ENCODE results near the gene MLXIPL.

Gene MLXIPL, protein sequence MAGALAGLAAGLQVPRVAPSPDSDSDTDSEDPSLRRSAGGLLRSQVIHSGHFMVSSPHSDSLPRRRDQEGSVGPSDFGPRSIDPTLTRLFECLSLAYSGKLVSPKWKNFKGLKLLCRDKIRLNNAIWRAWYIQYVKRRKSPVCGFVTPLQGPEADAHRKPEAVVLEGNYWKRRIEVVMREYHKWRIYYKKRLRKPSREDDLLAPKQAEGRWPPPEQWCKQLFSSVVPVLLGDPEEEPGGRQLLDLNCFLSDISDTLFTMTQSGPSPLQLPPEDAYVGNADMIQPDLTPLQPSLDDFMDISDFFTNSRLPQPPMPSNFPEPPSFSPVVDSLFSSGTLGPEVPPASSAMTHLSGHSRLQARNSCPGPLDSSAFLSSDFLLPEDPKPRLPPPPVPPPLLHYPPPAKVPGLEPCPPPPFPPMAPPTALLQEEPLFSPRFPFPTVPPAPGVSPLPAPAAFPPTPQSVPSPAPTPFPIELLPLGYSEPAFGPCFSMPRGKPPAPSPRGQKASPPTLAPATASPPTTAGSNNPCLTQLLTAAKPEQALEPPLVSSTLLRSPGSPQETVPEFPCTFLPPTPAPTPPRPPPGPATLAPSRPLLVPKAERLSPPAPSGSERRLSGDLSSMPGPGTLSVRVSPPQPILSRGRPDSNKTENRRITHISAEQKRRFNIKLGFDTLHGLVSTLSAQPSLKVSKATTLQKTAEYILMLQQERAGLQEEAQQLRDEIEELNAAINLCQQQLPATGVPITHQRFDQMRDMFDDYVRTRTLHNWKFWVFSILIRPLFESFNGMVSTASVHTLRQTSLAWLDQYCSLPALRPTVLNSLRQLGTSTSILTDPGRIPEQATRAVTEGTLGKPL

DNA sequence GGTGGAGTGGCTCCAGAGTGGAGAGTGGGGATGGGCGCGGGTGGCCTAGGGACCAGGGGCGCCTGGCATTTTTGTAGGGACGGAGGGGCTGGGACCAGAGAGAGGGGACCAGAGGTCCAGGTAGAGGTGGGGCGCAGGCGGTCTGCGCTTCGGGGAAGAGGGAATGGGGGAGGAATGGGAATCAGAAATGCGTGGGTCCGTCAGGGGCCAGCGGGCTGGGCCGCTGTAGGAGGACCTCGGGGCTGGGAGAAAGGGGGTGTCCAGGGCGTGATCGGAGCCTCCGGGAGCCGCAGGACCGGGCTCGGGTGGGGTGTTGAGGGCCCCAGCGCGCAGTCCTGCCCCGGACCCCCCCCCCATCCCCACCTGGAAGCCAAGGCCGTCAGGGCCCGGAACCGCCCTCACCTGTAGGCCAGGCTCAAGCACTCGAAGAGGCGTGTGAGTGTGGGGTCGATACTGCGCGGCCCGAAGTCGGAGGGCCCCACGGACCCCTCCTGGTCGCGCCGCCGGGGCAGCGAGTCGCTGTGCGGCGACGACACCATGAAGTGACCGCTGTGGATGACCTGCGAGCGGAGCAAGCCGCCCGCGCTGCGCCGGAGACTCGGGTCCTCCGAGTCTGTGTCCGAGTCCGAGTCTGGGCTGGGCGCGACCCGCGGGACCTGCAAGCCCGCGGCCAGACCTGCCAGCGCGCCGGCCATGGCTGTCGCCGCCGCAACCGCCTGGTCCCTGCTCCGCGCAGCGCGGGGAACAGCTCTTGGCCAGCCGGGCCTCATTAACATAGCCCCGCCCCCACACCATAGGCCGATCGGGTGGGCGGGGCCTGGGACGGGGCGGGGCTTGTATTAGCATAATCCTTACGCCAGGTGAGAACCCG lies at the start of gene MLXIPL:
Gene MLXIPL, minus strand, starts transcription at position 725 of the 871 bp plus-strand sequence. Its CDS starts 30 bp downstream, at position 695.
- Histone ChIP-seq H3K9me3 (ENCODE audit: control insufficient read depth in 2 of 2, low read length in 2 of 2) (no peaks in the 10 kb centered on the region), H3K4me1 (ENCODE audit: control insufficient read depth in 2 of 2, insufficient read depth in 2 of 2, low read length in 2 of 2) (peaks cover 8 to 12% of the 10 kb centered on the region in 2 donors), H3K4me3 (ENCODE audit: low read length in 2 of 2) (peak within 1 kb of the TSS; percentile 52 to 61), H3K27me3 (ENCODE audit: control insufficient read depth in 2 of 2, insufficient read depth in 2 of 2, low read length in 2 of 2) (peaks cover 24 to 27% of the 10 kb centered on the region in 2 donors), H3K27ac (ENCODE audit: low read depth in 2 of 2, low read length in 2 of 2) (no peak within 1 kb of the TSS), H3K9ac (ENCODE audit: low read depth in 1 of 2, low read length in 2 of 2) (peak within 1 kb of the TSS; percentile 56 to 71), H3K36me3 (ENCODE audit: control insufficient read depth in 2 of 2, insufficient read depth in 2 of 2, low read length in 2 of 2) (no peaks in the 10 kb centered on the region)

DNA sequence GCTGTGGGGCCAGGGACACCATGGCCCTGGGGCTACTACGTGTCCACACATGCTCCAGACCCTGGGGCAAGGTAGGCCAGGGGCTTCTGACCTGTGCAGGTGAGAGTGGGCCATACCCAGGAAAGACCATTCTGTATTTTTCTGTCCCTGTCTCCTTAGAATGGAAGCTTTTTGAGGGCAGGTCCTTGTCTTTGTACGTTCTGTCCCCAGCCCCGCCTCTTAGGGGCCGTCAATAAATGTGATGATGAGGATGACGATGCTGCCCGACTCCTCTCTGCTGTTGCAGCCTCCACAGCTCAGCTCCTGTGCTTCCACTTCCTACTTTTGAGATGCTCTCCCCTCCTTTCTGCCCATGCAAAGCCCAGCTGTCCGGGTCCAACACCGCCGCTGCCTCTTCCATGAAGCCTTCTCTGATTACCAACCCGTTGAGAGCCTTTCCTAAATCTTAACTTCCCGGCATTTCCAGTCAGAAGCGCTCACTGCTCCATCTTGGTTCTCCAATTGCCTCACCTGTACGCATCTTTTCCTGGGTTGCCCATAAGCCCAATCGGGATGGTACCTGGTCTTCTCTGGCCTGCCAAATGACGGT lies 47.6 kb upstream of the MLXIPL start:
- H3K27me3 ChIP-seq (ENCODE audit: control insufficient read depth in 2 of 2, insufficient read depth in 2 of 2, low read length in 2 of 2), result peaks cover 0 to 4% of the 10 kb centered on the region in 2 donors
- H3K9me3 ChIP-seq (ENCODE audit: control insufficient read depth in 2 of 2, low read length in 2 of 2), result no peaks in the 10 kb centered on the region
- no peaks in the 10 kb centered on the region for H3K36me3 ChIP-seq (ENCODE audit: control insufficient read depth in 2 of 2, insufficient read depth in 2 of 2, low read length in 2 of 2)
- H3K4me1 ChIP-seq (ENCODE audit: control insufficient read depth in 2 of 2, insufficient read depth in 2 of 2, low read length in 2 of 2), result peaks cover 4 to 6% of the 10 kb centered on the region in 2 donors
- no peak overlapping the region for H3K27ac ChIP-seq (ENCODE audit: low read depth in 2 of 2, low read length in 2 of 2)
- no peak overlapping the region for H3K9ac ChIP-seq (ENCODE audit: low read depth in 1 of 2, low read length in 2 of 2)
- H3K4me3 ChIP-seq (ENCODE audit: low read length in 2 of 2), result no peak overlapping the region

DNA sequence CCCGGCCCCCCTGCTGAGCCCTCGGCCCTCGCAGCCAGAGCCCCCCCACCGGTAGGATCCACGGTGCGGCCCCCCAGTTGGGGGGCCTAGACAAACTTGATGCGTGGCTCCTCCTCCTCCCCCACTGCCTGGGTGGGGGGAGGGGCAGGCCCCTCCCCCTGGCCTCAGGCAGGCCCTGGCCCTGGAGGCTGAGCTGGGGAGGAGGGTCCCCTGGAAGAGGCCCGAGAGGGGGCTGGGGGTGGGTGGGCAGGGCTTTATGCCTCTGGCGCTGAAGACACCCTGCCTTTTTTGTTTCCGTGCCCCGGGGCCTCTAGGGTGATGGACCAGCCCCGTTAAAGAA lies 47.0 kb upstream of the MLXIPL start:
- H3K4me1 ChIP-seq (ENCODE audit: control insufficient read depth in 2 of 2, insufficient read depth in 2 of 2, low read length in 2 of 2), result peaks cover 4 to 6% of the 10 kb centered on the region in 2 donors
- H3K27ac ChIP-seq (ENCODE audit: low read depth in 2 of 2, low read length in 2 of 2), result no peak overlapping the region
- H3K4me3 ChIP-seq (ENCODE audit: low read length in 2 of 2), result no peak overlapping the region
- peaks cover 0 to 4% of the 10 kb centered on the region in 2 donors for H3K27me3 ChIP-seq (ENCODE audit: control insufficient read depth in 2 of 2, insufficient read depth in 2 of 2, low read length in 2 of 2)
- H3K36me3 ChIP-seq (ENCODE audit: control insufficient read depth in 2 of 2, insufficient read depth in 2 of 2, low read length in 2 of 2), result no peaks in the 10 kb centered on the region
- H3K9ac ChIP-seq (ENCODE audit: low read depth in 1 of 2, low read length in 2 of 2), result no peak overlapping the region
- no peaks in the 10 kb centered on the region for H3K9me3 ChIP-seq (ENCODE audit: control insufficient read depth in 2 of 2, low read length in 2 of 2)

DNA sequence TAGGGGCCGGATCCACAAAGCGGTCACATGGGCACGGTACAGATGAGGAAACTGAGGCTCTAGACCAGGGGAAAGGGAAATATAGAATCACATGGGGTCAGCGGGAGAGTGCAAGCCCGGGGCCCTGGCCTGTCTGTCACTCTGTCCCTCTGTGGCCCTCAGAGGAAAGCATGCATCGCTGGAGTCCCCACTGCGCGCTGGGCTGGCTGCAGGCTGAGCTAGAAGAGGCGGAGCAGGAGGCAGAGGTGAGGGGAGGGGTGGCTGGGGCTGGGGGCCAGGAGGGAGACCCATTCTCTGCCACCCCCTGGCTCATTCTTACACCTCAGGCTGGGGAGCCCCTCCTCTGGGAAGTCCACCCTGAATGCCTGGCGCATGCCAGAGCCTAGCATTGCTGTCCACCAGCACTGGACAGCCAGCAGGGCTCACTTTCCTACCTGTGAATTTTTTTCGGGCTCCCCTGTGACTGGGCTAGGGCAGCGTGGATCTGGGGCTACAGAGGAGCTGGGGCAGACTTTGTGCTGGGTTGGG lies 45.6 kb upstream of the MLXIPL start:
- Histone ChIP-seq H3K4me1 (ENCODE audit: control insufficient read depth in 2 of 2, insufficient read depth in 2 of 2, low read length in 2 of 2) (peaks cover 7 to 12% of the 10 kb centered on the region in 2 donors), H3K27me3 (ENCODE audit: control insufficient read depth in 2 of 2, insufficient read depth in 2 of 2, low read length in 2 of 2) (peaks cover 0 to 4% of the 10 kb centered on the region in 2 donors), H3K9me3 (ENCODE audit: control insufficient read depth in 2 of 2, low read length in 2 of 2) (no peaks in the 10 kb centered on the region), H3K27ac (ENCODE audit: low read depth in 2 of 2, low read length in 2 of 2) (no peak overlapping the region), H3K9ac (ENCODE audit: low read depth in 1 of 2, low read length in 2 of 2) (no peak overlapping the region), H3K36me3 (ENCODE audit: control insufficient read depth in 2 of 2, insufficient read depth in 2 of 2, low read length in 2 of 2) (no peaks in the 10 kb centered on the region), H3K4me3 (ENCODE audit: low read length in 2 of 2) (no peak overlapping the region)

DNA sequence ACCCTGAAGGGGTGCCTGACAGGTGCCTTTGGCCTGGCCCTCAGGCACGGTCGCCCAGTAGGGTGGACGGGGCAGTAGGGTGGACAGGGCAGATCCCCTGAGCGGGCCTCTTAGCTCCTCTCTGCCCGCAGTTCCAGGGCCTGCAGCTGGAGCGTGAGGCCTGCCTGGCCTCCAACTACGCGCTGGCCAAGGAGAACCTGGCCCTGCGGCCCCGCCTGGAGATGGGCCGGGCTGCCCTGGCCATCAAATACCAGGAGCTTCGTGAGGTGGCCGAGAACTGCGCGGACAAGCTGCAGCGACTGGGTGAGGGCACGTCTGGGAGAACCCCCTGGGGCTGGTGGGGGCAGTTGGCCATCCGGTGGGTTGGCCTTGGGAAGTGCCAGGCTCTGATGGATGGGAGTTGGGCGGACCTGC lies 45.0 kb upstream of the MLXIPL start:
- no peak overlapping the region for H3K9ac ChIP-seq (ENCODE audit: low read depth in 1 of 2, low read length in 2 of 2)
- H3K4me3 ChIP-seq (ENCODE audit: low read length in 2 of 2), result no peak overlapping the region
- H3K27me3 ChIP-seq (ENCODE audit: control insufficient read depth in 2 of 2, insufficient read depth in 2 of 2, low read length in 2 of 2), result peaks cover 0 to 4% of the 10 kb centered on the region in 2 donors

DNA sequence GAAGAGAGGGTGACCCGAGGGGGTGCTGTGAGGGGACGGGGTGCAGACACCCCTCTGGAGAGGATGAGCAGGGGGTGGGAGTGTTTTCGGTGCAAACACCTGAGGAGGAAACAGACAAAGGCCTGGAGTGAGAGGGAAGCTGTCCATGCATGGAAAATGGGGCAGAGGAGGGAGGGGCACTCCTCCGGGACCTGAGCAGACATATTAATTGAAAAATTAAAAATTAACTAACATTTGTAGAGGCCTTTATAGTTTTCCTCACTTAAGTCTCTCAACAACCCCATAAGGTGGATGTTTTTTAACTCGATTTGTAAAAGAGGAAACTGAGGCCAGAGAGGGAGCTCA lies 44.5 kb upstream of the MLXIPL start:
- Histone ChIP-seq H3K9ac (ENCODE audit: low read depth in 1 of 2, low read length in 2 of 2) (no peak overlapping the region), H3K9me3 (ENCODE audit: control insufficient read depth in 2 of 2, low read length in 2 of 2) (no peaks in the 10 kb centered on the region), H3K27ac (ENCODE audit: low read depth in 2 of 2, low read length in 2 of 2) (no peak overlapping the region), H3K27me3 (ENCODE audit: control insufficient read depth in 2 of 2, insufficient read depth in 2 of 2, low read length in 2 of 2) (peaks cover 0 to 4% of the 10 kb centered on the region in 2 donors), H3K36me3 (ENCODE audit: control insufficient read depth in 2 of 2, insufficient read depth in 2 of 2, low read length in 2 of 2) (no peaks in the 10 kb centered on the region), H3K4me3 (ENCODE audit: low read length in 2 of 2) (peak overlapping the region; percentile 48 to 54), H3K4me1 (ENCODE audit: control insufficient read depth in 2 of 2, insufficient read depth in 2 of 2, low read length in 2 of 2) (peaks cover 7 to 12% of the 10 kb centered on the region in 2 donors)

More for the DNA sequence above, 45.0 kb upstream of the MLXIPL start:
- peaks cover 7 to 12% of the 10 kb centered on the region in 2 donors for H3K4me1 ChIP-seq (ENCODE audit: control insufficient read depth in 2 of 2, insufficient read depth in 2 of 2, low read length in 2 of 2)
- H3K9me3 ChIP-seq (ENCODE audit: control insufficient read depth in 2 of 2, low read length in 2 of 2), result no peaks in the 10 kb centered on the region
- H3K27ac ChIP-seq (ENCODE audit: low read depth in 2 of 2, low read length in 2 of 2), result no peak overlapping the region
- no peaks in the 10 kb centered on the region for H3K36me3 ChIP-seq (ENCODE audit: control insufficient read depth in 2 of 2, insufficient read depth in 2 of 2, low read length in 2 of 2)

DNA sequence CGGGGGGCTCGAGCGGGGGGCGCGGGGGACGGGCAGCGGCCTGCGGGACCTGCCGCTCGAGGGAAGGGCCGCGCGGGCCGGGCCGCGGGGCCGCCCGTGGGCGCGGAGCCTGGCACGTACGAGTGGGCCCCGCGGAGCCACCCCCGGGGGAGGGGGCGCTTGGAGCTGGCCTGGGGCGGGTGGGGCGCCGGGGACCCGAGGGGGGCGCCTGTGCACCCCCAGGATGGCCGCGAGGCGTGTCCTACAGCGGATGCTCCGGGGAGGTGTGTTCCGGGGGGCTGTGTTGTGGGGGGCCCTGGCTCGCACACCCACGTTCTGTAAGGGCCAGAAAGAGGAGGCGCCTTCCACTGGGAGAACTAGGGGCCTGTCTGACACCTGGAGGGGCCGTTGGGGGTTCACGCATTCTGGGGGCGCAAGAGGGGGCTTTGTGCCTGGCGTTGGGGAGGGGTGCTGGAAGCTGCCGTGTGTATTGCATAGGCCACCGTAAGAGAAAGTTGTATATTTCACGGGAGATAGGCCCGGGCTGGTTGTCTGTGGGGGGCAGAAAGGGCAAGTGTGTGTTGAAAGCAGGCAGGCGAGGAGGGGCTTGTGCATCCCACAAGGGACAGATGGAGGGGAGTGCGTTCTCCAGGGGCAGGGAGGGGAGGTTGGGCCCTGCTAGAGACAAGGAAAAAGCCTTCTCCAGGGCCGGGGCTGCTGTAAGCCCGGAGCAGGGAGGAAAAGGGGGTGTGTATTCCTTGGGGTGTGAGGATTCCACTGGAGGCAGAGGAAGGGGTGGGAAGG lies 44.0 kb upstream of the MLXIPL start:
- peaks cover 7 to 12% of the 10 kb centered on the region in 2 donors for H3K4me1 ChIP-seq (ENCODE audit: control insufficient read depth in 2 of 2, insufficient read depth in 2 of 2, low read length in 2 of 2)
- H3K27me3 ChIP-seq (ENCODE audit: control insufficient read depth in 2 of 2, insufficient read depth in 2 of 2, low read length in 2 of 2), result peaks cover 0 to 4% of the 10 kb centered on the region in 2 donors
- no peaks in the 10 kb centered on the region for H3K36me3 ChIP-seq (ENCODE audit: control insufficient read depth in 2 of 2, insufficient read depth in 2 of 2, low read length in 2 of 2)
- H3K9me3 ChIP-seq (ENCODE audit: control insufficient read depth in 2 of 2, low read length in 2 of 2), result no peaks in the 10 kb centered on the region
- peak overlapping the region; percentile 48 to 54 for H3K4me3 ChIP-seq (ENCODE audit: low read length in 2 of 2)
- peak overlapping the region; percentile 52 to 60 for H3K9ac ChIP-seq (ENCODE audit: low read depth in 1 of 2, low read length in 2 of 2)
- H3K27ac ChIP-seq (ENCODE audit: low read depth in 2 of 2, low read length in 2 of 2), result no peak overlapping the region

DNA sequence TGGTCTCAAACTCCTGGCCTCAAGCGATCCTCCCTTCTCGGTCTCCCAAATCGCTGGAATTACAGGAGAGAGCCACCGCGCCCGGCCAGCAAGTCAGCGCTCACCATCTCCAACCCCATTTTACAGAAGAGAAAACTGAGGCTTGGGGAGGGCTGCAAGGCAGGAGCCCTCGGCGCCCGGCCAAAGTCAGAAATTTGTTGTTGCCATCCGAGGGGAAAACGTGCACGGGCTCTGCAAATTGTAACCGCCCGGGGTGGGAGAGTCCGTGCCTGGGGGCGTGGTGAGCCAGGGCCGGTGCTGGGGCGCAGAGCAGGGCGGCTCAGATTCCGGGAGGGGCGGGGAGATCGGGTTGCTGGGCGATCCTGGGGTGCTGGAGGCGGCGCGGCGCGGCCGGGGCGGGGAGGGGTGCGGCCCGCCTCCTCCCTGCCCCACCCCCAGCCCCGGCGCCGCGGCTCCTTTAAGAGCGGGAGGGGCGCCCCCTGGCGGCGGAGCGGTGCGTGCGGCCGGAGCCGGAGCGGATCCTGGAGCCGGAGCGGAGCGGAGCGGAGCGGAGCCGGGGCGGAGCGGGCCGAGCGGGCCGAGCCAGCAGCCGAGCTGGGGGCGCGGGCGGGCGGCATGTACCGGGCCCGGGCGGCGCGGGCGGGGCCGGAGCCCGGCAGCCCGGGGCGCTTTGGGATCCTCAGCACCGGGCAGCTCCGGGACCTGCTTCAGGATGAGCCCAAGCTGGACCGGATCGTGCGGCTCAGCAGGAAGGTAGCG lies 43.2 kb upstream of the MLXIPL start, which contains the start of gene VPS37D:
Gene VPS37D, plus strand, starts transcription at position 488 of the 759 bp plus-strand sequence. Its CDS starts 128 bp downstream, at position 616.
- H3K9me3 ChIP-seq (ENCODE audit: control insufficient read depth in 2 of 2, low read length in 2 of 2), result no peaks in the 10 kb centered on the region
- no peaks in the 10 kb centered on the region for H3K36me3 ChIP-seq (ENCODE audit: control insufficient read depth in 2 of 2, insufficient read depth in 2 of 2, low read length in 2 of 2)
- peak within 1 kb of the TSS; percentile 48 to 54 for H3K4me3 ChIP-seq (ENCODE audit: low read length in 2 of 2)
- no peak within 1 kb of the TSS for H3K27ac ChIP-seq (ENCODE audit: low read depth in 2 of 2, low read length in 2 of 2)
- peaks cover 7 to 12% of the 10 kb centered on the region in 2 donors for H3K4me1 ChIP-seq (ENCODE audit: control insufficient read depth in 2 of 2, insufficient read depth in 2 of 2, low read length in 2 of 2)
- H3K9ac ChIP-seq (ENCODE audit: low read depth in 1 of 2, low read length in 2 of 2), result peak within 1 kb of the TSS; percentile 52 to 60
- H3K27me3 ChIP-seq (ENCODE audit: control insufficient read depth in 2 of 2, insufficient read depth in 2 of 2, low read length in 2 of 2), result peaks cover 0 to 4% of the 10 kb centered on the region in 2 donors

Measured in mucosa of rectum (tissue), 2 donors.